Neural progenitor cell (in vitro differentiated cells): ENCODE results near the gene ZNF710.

ENCODE experiments used
- CTCF ChIP-seq: fragments of 200-600 bp; sonication (generic); IDR thresholded peaks from 2 replicates; pipeline ENCODE4 v1.5.1; 2017; ENCODE audit warnings: antibody characterized with exemption, mild to moderate bottlenecking
- EZH2 ChIP-seq: fragments of 200-600 bp; sonication (generic); IDR thresholded peaks from 2 replicates; pipeline ENCODE4 v1.6.1; 2017; ENCODE audit warnings: antibody characterized with exemption, mild to moderate bottlenecking, moderate library complexity
- EZH2phosphoT487 ChIP-seq: fragments of 200-600 bp; sonication (generic); IDR thresholded peaks from 2 replicates; pipeline ENCODE4 v1.6.1; 2017; ENCODE audit warnings: antibody characterized with exemption

DNA sequence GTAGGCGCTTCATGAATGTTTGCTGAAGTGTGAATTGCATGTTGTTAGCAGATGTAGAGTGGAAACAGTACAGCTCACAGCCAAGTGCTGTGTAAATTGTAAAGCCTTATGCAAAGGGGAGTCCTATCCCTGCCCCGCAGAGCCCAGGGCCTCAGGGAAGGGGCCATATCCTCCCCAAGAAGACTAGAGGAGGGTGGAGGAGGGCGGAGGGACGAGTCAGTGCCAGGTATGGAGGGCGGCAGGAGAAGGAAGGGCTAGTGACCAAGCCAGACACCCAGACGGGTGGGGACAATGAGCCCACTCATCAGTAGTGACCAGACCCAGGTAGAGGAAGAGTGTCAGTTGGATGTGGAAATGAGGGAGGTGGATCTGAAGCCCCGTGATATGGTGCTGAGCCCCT lies 45.2 kb downstream of the ZNF710 start:
- TF ChIP-seq CTCF = no peak
- TF ChIP-seq EZH2 = no peak
- TF ChIP-seq EZH2phosphoT487 = no peak
